ENCODE data around the gene CEP104.

- TF ChIP-seq CTCF (IDR thresholded peaks at IDR 0.05; ENCODE audit: poor library complexity) (no peak), EZH2phosphoT487 (IDR thresholded peaks at IDR 0.05; ENCODE audit: low read depth, severe bottlenecking, unreplicated experiment) (no peak)
Measured at GRCh38 chr1:3809680-3810079, 47.3 kb downstream of the CEP104 start.
